WI38 (cell line): ENCODE measurements around the gene RSPH1.

ENCODE experiments used
- H3K4me3 ChIP-seq: 2 replicates; pipeline ENCODE4 v1.5.1; 2011; ENCODE audit warnings: low read depth, mild to moderate bottlenecking, control low read depth, low read length
- CTCF ChIP-seq: IDR thresholded peaks from 2 replicates; pipeline ENCODE4 v1.5.1; 2012; ENCODE audit warnings: low read depth, mild to moderate bottlenecking, control low read depth, low read length

RSPH1 gene

DNA sequence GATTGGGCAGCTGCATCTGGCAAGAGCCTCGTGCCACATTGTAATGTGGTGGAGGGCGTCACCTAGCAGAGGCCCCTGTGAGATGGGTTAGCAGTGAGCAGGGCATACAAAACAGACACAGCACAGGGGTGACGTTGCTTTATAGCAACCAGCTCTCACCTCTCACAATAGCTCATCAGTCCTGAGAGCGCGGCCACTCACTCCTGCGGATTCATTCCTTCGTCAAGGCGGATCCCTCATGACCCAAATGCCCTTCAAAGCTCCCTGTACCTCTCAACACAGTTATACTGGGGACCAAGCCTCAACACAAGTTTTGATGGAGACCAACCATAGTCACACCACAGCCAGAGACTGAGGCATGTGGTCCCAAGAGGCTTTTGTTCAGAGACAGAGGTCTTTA lies 40.6 kb upstream of the RSPH1 start:
- TF ChIP-seq CTCF = no peak
- no peak overlapping the region for H3K4me3 ChIP-seq

DNA sequence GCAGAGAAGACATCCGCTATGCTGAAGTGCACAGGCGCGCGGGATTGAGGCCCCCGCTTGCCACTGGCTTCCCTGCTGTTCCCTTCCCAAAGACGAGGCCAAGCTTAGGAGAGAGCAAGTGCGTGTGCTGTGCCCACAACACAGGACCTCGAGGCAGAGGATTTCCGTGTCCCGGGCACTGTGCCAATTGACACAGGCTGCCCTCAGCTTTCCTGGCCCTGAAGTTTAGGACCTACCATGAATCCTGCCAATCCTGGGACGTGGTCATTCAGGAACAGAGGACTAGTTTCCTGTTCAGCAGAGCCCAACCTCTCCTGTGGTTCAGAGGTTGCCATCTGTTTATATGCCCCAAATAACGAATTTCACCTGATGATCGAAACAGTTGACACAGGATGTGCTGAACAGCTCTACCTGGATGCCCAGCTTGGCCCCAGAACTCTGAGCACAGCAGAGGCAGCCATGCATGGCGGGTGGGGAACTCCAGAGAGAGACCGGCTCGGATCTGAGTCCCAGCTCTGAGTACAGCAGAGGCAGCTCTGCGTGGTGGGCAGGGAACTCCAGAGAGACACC lies 39.7 kb upstream of the RSPH1 start:
- no peak for TF ChIP-seq CTCF
- H3K4me3 ChIP-seq = no peak overlapping the region

DNA sequence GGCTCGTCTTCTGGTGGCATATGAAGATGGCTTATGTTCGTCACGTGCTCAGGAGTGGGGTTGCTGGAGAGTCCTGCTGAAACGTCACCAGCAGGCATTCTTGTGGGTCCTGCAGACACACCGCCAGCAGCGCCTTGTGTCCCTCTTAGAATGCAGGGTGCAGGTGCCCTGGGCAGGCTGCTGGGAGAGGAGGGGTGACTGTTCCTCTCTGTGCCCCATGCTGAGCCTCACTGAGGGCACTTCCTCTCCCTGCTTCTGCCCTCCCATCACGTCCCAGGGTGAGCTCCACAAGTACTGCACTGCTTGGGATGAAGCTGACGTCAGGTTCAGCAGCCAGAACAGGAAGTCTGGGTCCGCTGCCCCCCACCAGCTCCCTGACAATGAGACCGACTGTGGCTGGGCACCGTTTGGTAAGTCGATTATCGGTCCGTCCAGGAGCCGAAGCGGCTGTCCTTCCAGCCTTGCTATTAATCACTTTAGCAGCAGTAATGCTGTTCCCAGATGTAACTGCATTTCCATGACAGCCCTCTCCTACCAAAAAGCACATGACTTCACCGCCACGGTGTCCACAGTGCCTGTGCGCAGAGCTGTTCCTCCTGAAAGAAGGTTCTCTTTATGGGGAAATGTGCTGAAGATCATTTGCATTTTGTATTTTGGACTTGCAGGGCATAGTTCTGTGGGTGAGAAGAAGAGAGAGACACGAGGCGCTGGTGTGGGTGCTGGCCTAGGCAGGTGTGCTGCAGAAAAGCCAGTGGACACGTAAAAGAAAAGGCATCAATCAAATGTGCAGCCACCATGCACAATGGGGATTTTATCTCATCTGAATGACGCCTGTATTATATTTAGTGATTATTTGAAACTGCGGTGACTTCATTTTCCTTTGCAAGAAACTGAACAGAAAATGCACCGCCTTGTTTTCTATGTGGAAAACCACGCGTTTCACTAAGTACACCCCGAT lies 38.7 kb upstream of the RSPH1 start:
- TF ChIP-seq CTCF = no peak
- no peak overlapping the region for H3K4me3 ChIP-seq

DNA sequence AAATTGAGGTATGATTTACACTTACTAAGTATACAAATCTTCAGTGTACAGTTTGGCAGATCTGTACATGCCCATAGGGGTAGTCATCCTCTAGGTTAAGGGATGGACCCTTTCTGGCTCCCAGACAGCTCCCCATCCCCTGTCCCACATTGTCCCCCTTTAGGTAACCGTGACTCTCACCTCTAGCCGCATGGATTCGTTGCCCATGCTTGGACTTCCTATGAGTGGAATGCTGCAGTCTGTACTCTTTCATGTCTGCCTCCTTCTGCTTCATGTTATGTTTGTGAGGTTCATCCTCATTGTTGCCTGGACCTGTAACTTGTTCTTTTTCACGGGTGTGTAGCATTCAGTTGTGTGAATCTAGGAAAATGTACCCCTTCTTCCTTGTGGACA lies 37.9 kb upstream of the RSPH1 start:
- TF ChIP-seq CTCF = no peak
- H3K4me3 ChIP-seq = no peak overlapping the region

DNA sequence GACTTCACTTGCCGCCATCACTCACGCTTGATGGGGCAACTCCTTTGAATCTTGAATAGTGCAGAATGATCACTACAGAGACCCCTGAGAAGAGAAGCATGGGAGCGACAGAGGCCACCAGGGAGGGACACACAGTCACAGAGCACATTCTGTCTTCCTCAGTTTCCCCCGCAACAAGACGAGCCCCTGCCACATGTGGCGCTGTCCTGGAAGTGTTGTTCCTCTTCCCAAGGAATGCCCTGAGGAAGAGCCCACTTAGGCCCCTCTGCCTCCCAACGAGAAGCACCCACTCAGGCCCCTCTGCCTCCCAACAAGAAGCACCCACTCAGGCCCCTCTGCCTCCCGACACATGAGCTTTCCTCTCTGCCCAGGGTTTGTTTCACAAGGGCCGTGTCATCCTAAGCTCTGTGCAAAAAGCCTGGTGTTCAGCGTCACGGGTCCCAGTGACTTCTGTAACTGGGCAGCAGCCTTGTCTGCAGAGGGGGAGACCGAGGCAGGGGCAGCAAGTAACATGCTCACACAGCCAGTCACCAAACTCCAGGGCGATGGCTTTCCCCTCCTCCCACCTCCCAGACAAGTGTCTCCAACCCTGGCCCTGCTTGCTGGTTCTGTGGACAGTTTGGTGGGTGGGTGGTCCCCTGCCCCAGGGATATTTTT lies 37.4 kb upstream of the RSPH1 start:
- H3K4me3 ChIP-seq = no peak overlapping the region

GRCh38 chr21:42532466-42533181 lies 36.6 kb upstream of the RSPH1 start:
- no peak overlapping the region for H3K4me3 ChIP-seq
- TF ChIP-seq CTCF = no peak

More for the DNA sequence above, 37.4 kb upstream of the RSPH1 start:
- no peak for TF ChIP-seq CTCF
